HL-60 (cell line): ENCODE results near the gene NRP2.

ENCODE experiments used
- DNase-seq, 2 experiments: peaks; one replicate each; pipeline ENCODE4 v3.0.0-alpha.2; 2010 to 2020; ENCODE audit warnings: low read depth in 1 of 2, low spot score in 1 of 2
- H3K27ac ChIP-seq: fragments of 250-450 bp; sonication (Bioruptor Pico); replicated peaks from 2 replicates; pipeline ENCODE4 v1.5.1; 2020; ENCODE audit warnings: mild to moderate bottlenecking, moderate library complexity
- H3K27me3 ChIP-seq: fragments of 250-450 bp; sonication (Bioruptor Pico); 2 replicates; pipeline ENCODE4 v1.5.1; 2021; ENCODE audit warnings: mild to moderate bottlenecking, moderate library complexity; ENCODE audit not compliant: insufficient read depth, poor library complexity, severe bottlenecking
- H3K4me3 ChIP-seq: replicated peaks from 2 replicates; pipeline ENCODE4 v1.5.1; 2011; ENCODE audit warnings: mild to moderate bottlenecking, control low read depth, low read length; ENCODE audit not compliant: insufficient read depth
- CTCF ChIP-seq: IDR thresholded peaks from one replicate; pipeline ENCODE4 v1.5.1; 2011; ENCODE audit warnings: low read length, control low read depth, inconsistent platforms; ENCODE audit not compliant: insufficient read depth
- GABPA ChIP-seq: IDR thresholded peaks from 2 replicates; pipeline ENCODE4 v1.6.1; 2012; ENCODE audit warnings: low read depth
- POLR2AphosphoS5 ChIP-seq: IDR thresholded peaks from 2 replicates; pipeline ENCODE4 v1.6.1; 2012; ENCODE audit warnings: low read depth
- REST ChIP-seq: IDR thresholded peaks from 2 replicates; pipeline ENCODE4 v1.6.1; 2012; ENCODE audit warnings: low read depth; ENCODE audit not compliant: insufficient replicate concordance
- SPI1 ChIP-seq: IDR thresholded peaks from 2 replicates; pipeline ENCODE4 v1.6.1; 2012; ENCODE audit warnings: low read depth, mild to moderate bottlenecking, borderline replicate concordance

The NRP2 gene

GRCh38 chr2:205767617-205768016 lies 85.3 kb downstream of the NRP2 start:
- Histone ChIP-seq H3K27ac (no peak overlapping the region), H3K27me3 (peaks cover 34% of the 10 kb centered on the region), H3K4me3 (no peak overlapping the region)
- no peak for DNase-seq
- TF ChIP-seq SPI1 (no peak), REST (no peak), POLR2AphosphoS5 (no peak), GABPA (no peak), CTCF (no peak)

- DNase-seq: no peak
- H3K4me3 ChIP-seq: no peak overlapping the region
- peaks cover 37% of the 10 kb centered on the region for H3K27me3 ChIP-seq
- no peak for TF ChIP-seq GABPA
- no peak for TF ChIP-seq SPI1
- TF ChIP-seq POLR2AphosphoS5: no peak
- TF ChIP-seq REST: no peak
- TF ChIP-seq CTCF: no peak
- no peak overlapping the region for H3K27ac ChIP-seq
Observed at GRCh38 chr2:205768341-205768740, 86.0 kb downstream of the NRP2 start.

DNA sequence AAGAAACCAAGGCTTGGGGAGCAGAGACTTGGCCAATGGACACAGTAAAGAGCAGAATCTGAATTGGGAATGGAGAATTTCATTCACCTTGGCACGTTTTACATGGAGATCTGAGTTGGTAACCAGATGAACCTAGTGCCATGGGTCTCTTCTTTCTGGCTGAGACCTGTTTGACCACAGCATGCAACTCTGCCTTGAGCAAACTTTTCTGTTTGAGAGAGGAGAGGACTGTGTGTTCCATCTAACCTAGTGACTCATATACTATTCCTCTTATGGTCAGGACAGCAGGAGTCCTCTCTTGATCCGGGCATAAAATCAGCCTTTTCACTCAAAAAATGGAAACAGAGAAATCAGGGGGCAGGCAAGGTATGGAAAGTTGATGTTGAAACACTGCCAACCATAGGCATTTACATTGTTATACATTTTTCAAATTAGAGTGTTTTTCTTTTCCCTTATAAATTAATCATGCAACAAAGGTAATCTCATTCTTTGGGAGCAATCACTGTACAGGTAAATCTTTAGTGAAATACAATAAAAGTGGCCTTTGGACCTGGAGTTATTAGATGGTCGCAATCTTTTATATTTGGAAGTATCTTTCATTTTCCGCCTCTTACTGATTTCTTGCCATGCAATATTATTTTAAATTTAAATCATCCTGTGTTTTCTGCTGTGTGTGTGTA lies 86.7 kb downstream of the NRP2 start:
- no peak for TF ChIP-seq CTCF
- no peak for TF ChIP-seq SPI1
- no peak for TF ChIP-seq REST
- TF ChIP-seq POLR2AphosphoS5: no peak
- TF ChIP-seq GABPA: no peak
- Histone ChIP-seq H3K27me3 (peaks cover 33% of the 10 kb centered on the region), H3K27ac (no peak overlapping the region), H3K4me3 (no peak overlapping the region)
- no peak for DNase-seq
